HG03045 (cell line): Measurements from ENCODE around the gene IWS1.
"Not testable (repeated sequence)": the region's sequence is repeated elsewhere in the genome, so short reads cannot be mapped to it uniquely, and the experiment has no call there.

Experiments
- ATAC-seq: cut with Tn5 transposase; IDR thresholded peaks from one replicate; pipeline ENCODE4 v1.9.1; 2021; ENCODE audit warnings: mild to moderate bottlenecking, moderate library complexity; ENCODE audit not compliant: unreplicated experiment

The IWS1 gene

GRCh38 chr2:127526132-127527000 lies at the start of gene IWS1:
Gene IWS1, minus strand, starts transcription at chr2:127526489. Its CDS starts 281 bp downstream, at chr2:127526208.
- ATAC-seq = peak; percentile 85

GRCh38 chr2:127575941-127576432 lies 49.7 kb upstream of the IWS1 start:
- no peak for ATAC-seq

DNA sequence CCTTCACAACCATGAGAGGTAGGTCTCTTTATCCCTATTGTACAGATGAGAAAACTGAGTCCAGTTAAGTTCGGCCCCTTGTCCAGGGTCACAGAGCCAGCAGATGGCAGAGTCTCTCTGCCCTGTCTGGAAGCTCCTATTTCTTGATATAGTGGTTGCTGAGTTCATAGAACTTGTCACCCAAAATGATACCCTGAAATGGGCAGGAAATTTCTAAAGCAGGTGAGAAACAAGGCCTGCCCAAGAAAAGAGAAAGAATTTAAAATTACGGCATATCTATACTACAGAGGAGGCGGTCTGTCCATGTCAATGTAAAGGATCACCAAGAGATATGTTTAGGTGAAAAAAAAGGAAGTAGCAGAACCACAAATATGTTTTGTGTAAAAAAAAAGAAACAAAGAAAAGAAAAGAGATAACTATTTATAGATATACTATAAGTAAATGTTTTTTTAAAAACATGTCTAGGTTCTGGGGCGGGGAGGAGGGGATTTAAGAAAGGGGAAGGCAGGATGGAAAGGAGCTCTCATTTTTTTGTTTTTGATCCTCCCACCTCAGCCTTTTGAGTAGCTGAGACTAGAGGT lies 49.0 kb upstream of the IWS1 start:
- ATAC-seq = no peak

- no peak for ATAC-seq
Measured at GRCh38 chr2:127574656-127575055, 48.4 kb upstream of the IWS1 start.

DNA sequence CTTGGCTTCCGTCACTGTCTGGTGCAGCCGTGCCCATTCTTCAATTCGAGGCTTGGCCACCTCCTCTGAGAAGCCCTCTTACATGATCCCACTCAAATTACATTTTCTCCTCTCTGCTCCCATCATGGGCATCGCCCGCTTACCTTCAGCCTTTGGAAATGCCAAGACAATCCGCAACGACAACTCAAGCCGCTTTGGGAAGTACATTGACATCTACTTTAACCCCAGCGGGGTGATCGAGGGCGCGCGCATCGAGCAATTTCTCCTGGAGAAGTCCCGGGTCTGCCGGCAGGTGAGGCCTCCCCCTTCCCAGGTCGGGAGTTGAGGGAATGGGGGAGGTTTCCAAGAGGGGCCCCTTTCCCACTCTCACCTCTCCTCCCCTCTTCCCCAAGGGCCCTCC lies 47.5 kb upstream of the IWS1 start:
- ATAC-seq = no peak

DNA sequence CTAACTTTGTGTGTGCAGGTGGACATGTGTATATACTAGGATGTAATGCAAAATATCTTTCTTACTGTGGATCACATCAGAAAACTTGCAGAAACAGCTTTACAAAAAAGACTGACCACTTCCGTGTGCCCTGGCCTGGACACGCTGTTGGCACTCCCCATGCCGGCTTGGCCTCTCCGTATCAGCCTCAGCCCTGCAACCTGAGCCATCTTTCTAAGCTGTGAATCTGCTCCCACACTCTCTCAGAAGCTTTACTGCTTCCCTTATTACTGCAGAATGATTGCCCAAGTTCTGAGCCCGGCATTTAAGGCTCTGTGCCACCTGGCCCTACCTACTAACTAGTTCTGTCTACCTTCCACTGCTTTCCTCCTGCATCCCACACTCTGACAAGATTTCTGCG lies 47.0 kb upstream of the IWS1 start:
- no peak for ATAC-seq

GRCh38 chr2:127572841-127573240 lies 46.6 kb upstream of the IWS1 start:
- no peak for ATAC-seq

- ATAC-seq = not testable (repeated sequence)
Measured at GRCh38 chr2:127572352-127572751, 46.1 kb upstream of the IWS1 start.

- ATAC-seq = no peak
Measured at GRCh38 chr2:127570282-127571250, 44.3 kb upstream of the IWS1 start.

DNA sequence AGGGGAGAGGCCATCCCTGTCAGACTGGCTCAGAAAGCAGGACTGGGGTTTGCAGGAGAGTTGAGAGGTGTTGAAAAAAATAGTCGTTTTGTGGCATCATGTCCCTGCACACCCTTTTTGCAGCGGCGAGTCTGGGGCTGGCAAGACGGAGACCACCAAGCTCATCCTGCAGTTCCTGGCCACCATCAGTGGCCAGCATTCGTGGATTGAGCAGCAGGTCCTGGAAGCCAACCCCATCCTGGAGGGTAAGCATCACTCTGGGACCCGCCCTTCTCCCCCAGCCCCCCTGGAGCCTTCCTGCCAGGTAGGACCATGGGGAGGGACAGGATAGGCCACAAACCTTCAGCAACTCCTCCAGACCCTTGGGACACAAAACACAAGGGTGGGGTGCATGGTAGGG lies 43.4 kb upstream of the IWS1 start:
- ATAC-seq = no peak

- ATAC-seq = no peak
Measured at GRCh38 chr2:127568128-127568527, 41.8 kb upstream of the IWS1 start.

DNA sequence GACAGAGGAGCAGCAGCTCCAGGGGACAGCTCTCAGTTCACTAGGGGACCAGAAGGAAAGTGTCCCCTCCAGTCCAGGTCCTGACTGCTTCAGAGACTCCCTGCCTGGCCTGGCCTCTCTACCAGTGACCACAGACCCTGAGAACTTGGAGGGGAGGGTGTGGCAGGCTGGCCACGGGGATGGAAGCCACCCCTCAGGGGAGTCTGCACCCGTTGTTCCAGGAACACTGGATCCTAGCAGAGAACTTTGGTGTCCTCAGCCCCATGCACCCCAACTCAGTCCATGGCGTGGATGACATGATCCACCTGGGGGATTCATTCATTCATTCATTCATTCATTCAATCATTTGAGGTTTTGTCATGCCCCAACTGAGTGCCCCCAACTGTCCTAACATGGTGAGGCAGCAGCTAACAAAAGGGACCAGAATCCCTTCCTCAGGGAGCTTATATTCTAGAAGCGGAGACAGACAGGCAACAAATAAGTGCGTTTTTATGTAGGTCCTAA lies 41.1 kb upstream of the IWS1 start:
- no peak for ATAC-seq

- no peak for ATAC-seq
Measured at GRCh38 chr2:127566576-127566975, 40.3 kb upstream of the IWS1 start.

DNA sequence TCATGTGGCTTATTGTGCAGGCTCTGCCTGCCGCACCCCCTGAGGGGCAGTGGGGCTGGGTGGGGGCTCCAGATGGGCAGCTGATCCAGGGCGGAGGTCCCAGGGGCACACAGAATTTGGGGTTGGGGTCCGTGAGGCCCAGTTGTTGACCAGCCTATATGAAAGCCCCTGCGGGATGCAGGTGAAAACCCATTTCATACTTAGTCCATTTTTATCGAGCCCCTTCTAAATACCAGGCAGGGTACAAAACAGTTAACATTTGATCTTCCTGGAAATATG lies 39.8 kb upstream of the IWS1 start:
- ATAC-seq = no peak

GRCh38 chr2:127565261-127566138 lies 39.2 kb upstream of the IWS1 start:
- no peak for ATAC-seq

DNA sequence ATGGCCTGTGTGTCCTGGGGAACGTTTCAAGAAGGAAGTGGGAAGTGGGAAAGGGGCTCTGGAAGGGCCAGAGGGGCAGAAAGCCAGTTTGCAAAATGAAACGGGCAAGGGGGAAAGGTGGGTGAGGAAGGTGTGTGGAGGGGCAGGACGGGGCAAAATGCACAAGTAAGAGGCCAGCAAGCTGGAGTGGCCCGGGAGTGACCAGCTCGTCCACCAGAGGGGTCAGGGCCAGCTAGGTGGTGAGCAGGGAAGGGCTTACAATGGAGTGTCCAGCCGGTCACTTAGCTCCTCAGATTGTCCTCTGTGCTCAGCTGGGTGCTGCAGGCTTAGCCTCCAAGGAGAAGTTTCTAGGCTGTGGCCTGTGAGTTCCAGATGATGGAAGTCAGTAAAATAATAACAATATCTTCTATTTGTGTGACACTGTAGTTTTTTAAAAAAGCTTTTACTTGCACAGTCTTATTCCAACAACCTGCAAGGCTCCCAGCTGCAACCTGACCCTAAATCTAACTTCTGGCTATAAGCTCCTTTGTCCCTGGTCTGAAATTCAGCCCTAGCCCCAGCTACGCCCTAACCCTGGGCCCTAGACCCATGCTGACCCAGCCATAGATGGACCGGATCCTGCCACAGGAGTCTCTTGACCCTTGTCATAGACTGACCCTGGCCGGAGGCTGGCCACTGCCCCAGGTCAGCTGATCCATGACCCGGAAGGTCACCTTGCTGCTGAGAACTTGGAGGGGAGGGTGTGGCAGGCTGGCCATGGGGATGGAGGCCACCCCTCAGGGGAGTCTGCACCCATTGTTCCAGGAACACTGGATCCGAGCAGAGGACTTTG lies 38.4 kb upstream of the IWS1 start:
- no peak for ATAC-seq

DNA sequence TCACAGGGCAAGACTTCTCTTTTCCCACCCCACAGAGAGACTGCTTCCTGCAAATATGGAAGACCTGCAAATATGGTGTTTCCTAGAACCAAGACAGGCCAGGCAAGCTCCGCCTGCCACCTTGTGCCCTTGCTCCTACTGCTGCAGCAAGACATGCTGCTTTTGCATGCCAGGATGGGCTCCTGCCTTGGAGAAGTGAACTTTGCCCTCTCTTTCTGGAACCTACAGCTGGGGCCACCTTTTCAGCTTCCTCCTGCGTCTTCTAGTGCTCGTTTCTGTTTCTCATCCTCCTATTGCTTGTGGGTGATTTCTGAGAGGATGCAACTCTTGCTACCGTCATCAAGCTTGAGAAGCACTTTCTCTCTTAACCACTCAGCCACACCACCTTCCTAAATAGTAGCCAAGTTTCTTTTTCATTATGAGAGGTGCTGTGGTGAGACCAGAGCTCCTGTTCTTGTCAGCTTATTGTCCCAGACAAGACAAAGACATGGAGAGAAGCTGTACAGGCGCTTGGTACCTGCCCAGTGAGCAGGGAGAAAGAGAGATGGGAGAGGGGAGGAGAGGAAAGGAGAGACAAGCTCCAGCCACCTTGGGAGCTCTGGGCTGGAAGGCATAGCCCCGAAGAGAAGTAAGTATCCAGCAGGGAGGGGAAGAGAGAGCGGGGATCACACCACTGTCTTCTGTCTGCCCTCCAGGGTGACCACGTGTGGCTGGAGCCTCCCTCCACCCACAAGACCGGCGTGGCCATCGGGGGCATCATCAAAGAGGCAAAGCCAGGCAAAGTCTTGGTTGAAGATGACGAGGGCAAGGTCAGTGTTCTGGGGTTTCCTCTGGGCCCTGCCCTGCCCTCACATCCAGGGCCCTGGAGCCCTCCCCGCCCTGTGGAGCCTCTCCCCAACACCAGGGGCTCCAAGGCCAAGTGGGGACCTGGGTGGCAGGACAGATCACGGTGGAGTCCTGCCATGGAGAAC lies 37.5 kb upstream of the IWS1 start:
- ATAC-seq = peak; percentile 95

GRCh38 chr2:127562936-127563335 lies 36.6 kb upstream of the IWS1 start:
- ATAC-seq = no peak
